GM21526 (cell line): ENCODE data around the gene TBX10.
A peak's percentile ranks its signal among the peaks of the same experiment; 100 is the strongest.
"Not testable (repeated sequence)": the region's sequence is repeated elsewhere in the genome, so short reads cannot be mapped to it uniquely, and the experiment has no call there.

ENCODE experiments used
- ATAC-seq: cut with Tn5 transposase; IDR thresholded peaks from one replicate; pipeline ENCODE4 v1.9.1; 2021; ENCODE audit warnings: moderate library complexity; ENCODE audit not compliant: unreplicated experiment, low FRiP score

The TBX10 gene

DNA sequence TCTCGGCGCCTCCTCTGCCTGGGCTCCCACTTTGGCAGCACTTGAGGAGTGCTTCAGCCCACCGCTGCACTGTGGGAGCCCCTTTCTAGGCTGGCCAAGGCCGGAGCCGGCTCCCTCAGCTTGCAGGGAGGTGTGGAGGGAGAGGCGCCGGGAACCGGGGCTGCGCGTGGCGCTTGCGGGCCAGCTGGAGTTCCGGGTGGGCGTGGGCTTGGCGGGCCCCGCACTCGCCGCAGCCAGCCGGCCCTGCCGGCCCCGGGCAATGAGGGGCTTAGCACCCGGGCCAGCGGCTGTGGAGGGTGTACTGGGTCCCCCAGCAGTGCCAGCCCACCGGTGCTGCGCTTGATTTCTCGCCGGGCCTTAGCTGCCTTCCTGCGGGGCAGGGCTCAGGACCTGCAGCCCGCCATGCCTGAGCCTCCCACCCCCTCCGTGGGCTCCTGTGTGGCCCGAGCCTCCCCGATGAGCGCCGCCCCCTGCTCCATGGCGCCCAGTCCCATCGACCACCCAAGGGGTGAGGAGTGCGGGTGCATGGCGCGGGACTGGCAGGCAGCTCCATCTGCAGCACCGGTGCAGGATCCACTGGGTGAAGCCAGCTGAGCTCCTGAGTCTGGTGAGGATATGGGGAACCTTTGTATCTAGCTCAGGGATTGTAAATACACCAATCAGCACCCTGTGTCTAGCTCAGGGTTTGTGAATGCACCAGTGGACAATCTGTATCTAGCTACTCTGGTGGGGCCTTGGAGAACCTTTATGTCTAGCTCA, 20.5 kb downstream of the TBX10 start:
- ATAC-seq, result not testable (repeated sequence)

DNA sequence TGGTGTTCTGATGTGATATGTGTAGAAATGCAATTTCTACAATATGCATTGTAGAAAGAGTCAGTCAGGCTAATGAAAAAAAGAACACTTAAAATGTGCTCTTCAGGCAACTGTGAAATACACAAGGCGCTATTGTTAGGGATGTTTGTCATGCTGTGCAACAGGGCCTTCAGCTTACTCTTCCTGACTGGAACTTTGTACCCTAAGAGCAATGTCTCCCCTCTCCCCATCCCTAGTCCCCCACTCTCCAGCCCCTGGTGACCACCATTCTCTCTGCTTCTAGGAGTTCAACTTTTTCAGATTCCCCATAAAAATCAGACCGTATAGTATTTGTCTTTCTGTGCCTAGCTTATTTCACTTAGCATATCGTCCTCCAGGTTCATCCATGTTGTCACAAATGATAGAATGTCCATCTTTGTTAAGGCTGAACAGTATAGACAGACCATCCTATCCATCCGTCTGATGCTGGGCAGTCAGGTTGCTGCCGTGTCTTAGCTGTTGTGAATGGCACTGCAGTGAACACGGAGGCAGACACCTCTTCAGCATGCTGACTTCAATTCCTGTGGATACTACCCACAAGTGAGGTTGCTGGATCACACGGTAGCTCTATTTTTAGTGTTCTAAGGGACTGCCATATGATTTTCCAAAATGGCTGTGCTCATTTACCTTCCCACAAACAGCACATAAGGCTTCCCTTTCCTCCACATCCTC, 22.2 kb downstream of the TBX10 start:
- no peak for ATAC-seq

DNA sequence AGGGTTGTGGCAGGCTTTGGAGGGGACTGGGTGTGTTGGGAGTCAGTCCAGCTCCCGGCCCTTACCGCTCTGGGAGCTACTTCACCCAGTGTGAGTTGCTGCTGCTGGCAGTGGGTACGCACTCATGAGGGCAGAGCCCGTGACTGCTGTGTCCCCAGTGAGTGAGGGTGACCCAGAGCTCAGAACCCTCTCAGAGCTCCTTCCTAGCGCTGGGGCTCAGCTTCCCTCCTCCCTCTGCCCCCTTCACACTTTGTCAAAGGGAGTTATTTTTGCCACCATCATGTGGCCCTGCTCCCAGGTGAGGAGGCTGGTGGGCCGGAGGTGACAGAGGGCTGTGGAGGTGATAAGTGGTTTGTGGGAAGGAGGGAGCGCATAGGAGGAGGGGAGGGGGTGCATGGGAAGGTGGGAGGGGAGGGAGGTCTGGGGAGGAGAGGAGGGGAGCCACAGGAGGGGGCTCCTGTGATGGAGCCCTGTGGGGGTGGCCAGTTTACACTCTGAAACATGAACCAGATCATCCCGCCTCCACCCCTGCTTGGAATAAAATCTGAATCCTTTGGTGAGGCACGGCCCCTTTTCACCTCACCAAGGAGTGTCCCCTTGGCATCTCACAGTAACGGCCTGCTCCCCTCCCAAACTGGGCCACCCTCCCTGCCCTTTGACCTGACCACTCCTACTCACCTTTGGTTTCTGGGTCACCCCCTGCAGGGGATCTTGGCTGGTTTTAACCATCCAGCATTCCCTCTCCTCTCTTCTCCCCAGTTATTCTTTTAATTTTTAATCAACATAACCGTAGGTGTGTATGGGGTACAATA, 22.9 kb downstream of the TBX10 start:
- no peak for ATAC-seq

DNA sequence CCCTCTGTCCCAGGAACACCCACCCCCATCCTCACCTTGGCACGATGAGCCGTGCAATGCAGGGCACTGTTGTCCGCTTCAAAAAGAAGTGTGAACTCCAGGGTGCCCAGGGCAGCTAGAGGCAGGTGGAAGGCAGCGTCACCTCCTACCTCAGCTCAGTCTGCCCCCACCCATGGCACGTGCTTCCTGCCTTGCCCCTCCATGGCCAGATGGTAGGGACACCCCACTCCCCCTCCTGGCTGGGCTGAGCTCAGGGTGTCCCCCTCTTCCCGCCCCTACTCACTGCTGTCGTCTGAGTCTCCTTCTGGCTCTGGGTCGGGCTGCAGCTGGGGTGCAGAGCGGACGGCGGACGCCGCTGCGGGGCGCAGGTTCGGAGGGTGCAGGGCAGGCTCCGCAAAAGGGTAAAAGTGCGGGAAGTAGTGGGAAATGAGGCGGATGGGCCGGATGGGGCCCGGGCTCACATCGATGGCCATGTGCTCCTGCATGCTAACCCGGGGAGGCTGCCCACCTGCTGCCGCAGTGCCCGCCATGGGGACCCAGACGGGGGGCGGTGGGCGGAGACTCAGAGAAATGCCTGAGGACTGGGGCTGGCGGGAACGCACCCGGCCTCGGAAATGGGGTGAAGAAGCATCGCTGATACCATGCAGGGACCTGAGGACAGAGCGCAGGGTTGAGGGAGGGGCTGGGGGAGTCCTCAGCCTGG, 23.7 kb downstream of the TBX10 start:
- ATAC-seq, result no peak

DNA sequence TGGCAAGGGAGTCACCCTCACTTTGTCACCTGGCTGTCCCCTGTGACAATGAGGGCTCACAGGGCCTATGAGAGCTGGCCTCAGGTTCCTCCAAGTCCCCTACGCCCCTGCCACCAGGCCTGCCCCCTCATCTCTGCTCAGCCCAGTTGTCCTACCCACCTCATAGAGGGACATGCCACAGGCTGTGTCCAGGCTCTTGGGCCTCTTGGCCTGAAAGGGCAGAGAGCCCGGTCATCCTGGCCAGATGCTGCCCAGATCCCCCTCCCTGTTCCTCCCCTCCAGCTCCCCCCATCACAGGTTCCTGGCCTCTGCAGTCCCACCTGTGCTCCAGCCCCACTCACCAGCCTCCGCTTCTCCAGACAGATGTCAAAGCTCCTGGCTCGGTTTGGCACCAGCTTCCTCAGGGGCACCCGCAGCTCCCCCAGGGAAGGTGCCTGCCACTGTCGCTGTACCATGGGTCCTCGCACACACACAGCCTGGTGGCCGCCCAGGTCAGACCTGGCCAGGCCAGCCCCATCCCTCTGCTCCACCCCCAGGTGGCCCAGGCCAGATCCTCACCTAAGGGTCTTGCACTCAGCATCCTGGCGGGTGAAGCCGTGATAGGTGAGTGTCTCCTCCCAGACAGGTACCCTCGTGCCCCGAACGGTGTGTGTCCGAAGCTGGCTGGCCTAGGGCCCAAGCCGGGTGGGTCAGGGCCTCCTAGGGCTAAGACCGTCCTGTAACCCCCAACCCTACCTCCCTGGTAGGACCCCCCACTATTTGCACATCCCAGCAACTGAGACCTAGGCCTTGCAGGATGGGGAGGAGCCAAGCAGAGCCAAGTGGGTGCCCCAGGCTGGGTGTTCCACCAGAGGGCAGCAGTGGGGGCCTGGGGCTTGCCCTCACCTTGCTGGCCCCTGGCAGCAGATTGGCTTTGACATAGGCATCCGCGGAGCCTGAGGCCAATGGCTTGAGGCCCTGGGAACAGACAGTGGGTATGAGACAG, 24.5 kb downstream of the TBX10 start:
- no peak for ATAC-seq

DNA sequence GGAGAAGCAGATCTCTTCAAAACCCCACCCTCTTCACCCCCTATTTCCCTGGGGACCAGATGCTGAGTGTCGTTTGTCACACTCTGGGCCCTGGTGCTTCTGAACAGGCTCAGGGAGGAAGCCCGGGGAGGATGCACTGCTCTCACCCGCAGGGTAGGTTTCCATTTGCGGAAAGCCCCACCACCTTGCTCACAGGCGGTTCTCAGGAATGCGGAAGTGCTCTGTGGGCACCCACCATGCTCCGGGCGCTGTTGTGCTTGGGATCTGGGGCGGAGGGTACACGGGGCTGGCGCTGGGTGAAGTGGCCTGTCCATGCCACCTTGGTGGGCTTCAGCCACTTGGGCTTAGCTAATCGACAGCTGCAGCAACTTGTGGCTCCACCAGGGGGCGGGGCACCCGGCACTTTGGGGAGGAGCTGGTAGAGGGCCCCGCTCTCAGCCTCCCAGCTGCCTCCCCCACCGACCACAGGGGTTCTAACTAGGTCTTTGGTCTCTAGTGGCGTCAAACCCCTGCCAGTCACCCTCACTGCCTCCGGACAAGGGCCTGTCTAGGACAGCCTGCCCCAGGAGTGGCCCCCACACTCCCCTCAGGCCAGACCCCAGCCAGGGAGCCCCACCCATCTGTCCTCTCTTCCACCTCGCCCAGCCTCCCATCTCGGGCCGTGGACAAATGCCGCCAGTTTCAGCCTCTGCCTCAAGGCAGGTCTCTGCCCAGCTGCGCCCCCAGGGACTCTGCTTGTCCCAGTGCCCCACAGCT, 25.4 kb downstream of the TBX10 start:
- no peak for ATAC-seq

DNA sequence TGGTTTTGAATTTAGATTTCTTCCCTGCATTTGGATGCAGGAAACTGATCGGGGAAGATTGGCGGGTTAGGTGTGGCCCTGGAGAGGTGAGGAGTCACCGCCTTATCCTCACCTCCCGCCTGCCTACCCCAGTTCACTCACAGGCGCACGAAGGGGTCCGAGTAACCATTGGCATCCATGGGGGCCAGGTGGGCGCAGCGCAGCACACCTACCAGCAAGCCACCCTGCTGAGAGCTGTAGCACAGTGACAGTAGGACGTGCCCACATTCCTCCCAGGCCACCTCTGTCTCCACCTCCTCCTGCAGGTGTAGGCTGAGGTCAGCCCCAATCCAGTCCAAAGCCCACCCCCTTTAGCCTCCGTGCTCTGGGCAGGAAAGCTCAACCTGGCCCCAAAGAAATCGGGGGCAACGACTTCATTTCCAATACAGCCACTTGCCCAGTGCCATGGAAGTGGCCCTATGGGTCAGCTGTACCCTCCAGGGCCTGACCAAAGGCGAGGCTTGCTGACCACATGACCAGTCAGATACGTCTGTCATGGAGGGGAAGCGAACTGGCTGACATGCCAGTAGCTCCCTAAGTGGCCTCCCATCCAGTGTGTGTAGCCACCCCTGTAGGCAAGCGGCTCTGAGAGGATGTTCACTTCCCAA, 26.1 kb downstream of the TBX10 start:
- no peak for ATAC-seq

DNA sequence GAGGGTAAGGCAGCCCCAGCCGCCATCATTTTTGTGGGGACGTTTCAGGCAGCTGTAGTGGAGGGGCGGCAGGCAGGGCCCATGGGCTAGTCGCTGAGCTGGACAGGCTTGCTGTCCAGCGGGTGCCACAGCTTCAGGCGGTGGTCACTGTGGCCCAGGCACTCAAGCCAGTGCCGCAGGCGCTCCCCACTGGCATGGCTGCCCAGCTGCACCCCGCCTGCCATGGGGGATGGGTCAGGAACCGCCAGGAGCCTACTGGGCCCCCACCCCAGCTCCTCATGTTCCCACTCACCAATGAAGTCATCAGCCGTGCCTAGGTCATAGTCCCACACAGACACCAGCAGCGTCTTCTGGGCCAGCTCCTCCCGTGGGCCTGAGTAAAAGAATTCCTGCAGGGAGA, 26.8 kb downstream of the TBX10 start:
- no peak for ATAC-seq

DNA sequence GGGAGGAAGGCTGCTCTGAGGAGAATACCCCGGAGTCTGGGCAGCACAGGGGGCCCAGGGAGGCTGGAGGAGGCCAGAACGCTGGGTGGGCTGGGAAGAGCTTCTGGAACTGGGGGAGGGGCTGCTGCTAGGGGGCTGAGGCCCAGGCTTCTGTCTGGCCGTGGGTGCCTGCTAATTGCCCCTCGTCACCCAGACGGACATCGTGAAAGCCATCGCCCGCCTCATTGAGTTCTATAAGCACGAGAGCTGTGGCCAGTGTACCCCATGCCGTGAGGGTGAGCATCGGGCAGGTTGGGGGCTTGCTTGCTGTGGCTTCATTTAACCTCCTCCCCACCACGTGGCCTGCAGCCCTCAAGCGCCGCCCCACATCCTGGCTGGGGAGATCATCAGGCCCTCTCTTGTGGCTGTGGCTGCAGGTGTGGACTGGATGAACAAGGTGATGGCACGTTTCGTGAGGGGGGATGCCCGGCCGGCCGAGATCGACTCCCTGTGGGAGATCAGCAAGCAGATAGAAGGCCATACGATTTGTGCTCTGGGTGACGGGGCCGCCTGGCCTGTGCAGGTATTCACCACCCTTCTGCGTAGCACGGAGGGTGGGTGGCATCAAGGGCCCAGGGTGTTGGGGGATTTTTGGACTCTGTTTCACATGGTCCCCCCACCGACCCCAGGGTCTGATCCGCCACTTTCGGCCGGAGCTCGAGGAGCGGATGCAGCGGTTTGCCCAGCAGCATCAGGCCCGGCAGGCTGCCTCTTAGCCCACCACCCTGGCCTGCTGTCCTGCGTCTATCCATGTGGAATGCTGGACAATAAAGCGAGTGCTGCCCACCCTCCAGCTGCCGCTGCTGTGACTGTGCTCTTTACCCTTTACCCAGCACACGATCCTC, 27.6 kb downstream of the TBX10 start:
- ATAC-seq, result no peak

DNA sequence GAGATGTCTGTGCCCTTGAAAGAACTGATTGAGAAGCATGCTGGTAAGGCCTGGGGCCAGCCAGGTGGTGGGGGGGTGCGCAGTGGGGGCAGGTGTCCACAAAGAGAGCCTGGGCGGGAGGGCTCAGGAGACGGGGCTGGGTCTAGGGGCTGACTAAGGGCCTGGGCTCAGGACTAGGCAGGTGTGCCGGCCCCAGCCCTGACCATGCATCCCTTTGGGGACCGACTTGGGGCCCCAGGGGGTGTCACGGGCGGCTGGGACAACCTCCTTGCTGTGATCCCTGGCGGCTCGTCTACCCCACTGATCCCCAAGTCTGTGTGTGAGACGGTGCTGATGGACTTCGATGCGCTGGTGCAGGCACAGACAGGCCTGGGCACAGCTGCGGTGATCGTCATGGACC, 28.4 kb downstream of the TBX10 start:
- no peak for ATAC-seq

DNA sequence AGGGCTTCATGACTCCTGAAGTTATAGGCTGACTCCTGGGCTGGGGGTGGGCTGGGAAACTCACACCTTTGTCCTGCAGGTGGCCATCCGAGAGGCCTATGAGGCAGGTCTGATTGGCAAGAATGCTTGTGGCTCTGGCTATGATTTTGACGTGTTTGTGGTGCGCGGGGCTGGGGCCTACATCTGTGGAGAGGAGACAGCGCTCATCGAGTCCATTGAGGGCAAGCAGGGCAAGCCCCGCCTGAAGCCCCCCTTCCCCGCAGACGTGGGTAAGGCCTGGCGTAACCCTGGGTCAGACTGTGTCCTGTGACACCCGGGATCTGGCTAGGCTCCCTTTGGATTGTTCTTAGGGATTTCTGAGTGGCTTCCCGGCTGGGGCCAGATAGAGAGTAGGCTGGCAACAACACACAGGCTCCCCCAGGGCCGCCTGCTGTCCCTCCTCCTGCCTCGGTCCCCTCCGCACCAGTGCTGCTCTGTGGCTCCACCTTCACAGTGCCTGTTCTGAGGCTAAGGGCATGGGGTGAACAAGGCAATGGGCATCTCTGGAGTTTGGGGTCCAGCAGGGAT, 29.2 kb downstream of the TBX10 start:
- no peak for ATAC-seq

DNA sequence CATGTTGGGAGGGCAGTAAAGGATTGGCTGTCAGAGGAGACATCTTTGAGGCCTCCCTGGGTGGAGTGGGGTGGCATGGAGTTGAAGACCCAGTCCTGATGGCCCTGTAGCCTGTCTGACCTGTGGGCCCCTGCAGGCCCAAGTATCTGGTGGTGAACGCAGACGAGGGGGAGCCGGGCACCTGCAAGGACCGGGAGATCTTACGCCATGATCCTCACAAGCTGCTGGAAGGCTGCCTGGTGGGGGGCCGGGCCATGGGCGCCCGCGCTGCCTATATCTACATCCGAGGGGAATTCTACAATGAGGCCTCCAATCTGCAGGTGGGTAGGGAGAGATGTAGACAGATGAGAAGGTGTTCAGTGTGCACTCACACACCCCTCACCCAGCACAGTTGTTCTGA, 30.2 kb downstream of the TBX10 start:
- ATAC-seq, result no peak

DNA sequence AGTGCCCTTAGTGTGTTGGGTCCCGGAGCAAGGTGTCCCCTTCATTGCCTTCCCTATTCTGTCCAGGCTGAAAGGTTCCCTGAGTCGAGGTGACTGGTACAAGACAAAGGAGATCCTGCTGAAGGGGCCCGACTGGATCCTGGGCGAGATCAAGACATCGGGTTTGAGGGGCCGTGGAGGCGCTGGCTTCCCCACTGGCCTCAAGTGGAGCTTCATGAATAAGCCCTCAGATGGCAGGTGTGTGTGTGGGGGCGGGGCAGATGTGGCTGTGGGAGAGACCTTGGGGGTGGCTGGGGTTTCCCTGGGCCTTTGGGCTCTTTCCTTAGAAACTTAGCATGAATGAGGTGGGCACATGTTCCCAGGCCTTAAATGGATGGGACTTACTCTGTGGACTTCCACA, 31.1 kb downstream of the TBX10 start:
- ATAC-seq, result no peak

DNA sequence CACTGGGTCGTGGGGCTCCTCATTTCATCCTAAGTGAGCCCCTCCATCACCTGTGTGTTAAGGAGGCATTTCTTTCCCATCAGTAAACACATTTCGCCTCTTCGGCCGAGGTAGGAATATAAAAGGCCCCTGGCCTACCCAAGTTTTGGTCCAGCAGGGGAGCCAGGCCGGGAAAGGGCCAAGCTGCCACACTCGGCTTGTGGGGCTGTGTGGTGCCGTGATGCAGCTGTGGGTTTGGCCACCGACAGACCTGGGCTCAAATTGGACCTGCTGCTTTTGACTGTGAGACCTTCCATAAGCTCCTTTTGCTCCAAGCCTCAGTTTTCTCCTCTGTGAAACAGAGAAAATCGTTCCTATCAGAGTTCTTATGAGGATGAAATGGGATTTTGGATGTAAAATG, 32.1 kb downstream of the TBX10 start:
- no peak for ATAC-seq

DNA sequence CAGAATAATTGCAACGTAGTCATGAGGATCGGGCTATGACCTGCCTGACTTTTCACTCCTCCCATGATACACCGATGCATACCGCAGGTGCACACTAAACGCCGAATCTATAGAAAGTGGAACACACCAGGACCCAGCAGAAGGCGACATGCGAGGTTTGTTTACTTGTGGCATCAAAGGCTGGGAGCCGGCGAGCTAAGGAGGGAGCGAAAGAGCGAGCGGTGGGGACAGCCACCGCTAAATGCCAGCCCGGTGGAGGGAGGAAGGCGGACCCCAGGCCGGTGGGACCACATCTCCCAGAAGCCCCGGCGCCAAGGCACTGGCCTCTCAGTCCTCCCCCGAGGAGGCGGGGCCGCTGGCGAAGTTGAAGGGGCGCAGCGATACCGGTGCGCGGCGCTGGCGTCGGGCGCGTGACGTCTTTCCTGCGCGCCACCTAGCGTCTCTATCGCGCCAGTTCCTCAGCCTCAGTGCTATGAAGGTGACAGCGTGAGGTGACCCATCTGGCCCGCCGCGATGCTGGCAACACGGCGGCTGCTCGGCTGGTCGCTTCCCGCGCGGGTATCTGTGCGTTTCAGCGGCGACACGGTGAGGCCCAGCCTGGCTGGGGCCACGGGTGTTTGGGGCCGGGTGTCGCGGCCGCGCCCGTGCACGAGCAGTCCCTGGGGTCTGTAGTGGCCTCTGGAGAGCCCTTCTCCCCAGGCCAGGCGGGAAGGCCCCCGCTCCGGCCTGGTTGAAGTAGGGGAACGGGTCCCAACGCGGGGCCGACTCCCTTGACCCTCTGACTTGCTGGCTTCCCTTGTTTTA, 32.9 kb downstream of the TBX10 start, which contains the start of gene NDUFV1:
Gene NDUFV1 (plus strand): TSS at position 445 of the 804 bp plus-strand sequence. CDS start 69 bp downstream, at position 514.
- peak; percentile 86 for ATAC-seq

DNA sequence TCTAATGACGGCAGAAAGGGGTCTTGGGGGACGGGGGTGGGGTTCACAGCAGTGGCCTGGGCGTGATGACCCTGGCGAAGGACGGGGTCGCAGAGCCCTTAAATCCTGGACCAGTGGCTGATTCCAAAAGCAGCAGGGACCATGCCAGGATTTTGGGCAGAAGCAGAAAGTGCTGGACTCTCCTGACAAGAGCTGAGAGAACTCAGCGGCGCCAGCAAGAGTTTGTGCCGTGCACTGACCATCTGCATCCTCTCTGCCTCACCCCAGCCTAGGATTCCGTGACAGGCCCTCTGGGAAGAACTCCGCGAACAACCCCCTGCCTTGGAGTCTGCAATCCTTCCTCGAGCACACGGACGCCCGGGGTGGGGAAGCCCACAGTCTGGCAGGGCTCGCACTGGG, 33.5 kb downstream of the TBX10 start:
- no peak for ATAC-seq
